Measurements from ENCODE around the gene CLCA1.

The CLCA1 gene

GRCh38 chr1:86504137-86504479, 35.4 kb downstream of the CLCA1 start:
- no peak for FAIRE-seq

- no peak for FAIRE-seq
Measured at GRCh38 chr1:86504895-86505563, 36.3 kb downstream of the CLCA1 start.

GRCh38 chr1:86505564-86505902, 36.8 kb downstream of the CLCA1 start:
- FAIRE-seq = no peak

GRCh38 chr1:86507935-86508582, 39.3 kb downstream of the CLCA1 start:
- FAIRE-seq = no peak

GRCh38 chr1:86508583-86508969, 39.8 kb downstream of the CLCA1 start:
- FAIRE-seq = no peak

GRCh38 chr1:86515597-86515996, 46.9 kb downstream of the CLCA1 start:
- no peak for FAIRE-seq

- no peak for FAIRE-seq
Measured at GRCh38 chr1:86516335-86516734, 47.6 kb downstream of the CLCA1 start.

GRCh38 chr1:86517336-86517735, 48.6 kb downstream of the CLCA1 start:
- no peak for FAIRE-seq

GRCh38 chr1:86520789-86521521, 52.2 kb downstream of the CLCA1 start:
- no peak for FAIRE-seq

GRCh38 chr1:86521522-86521891, 52.8 kb downstream of the CLCA1 start:
- FAIRE-seq = no peak

- FAIRE-seq = no peak
Measured at GRCh38 chr1:86522240-86522639, 53.5 kb downstream of the CLCA1 start.

GRCh38 chr1:86523670-86524354, 55.1 kb downstream of the CLCA1 start:
- FAIRE-seq = no peak

GRCh38 chr1:86527306-86527705, 58.6 kb downstream of the CLCA1 start:
- no peak for FAIRE-seq

- no peak for FAIRE-seq
Measured at GRCh38 chr1:86530211-86530845, 61.6 kb downstream of the CLCA1 start.

GRCh38 chr1:86537928-86538695, 69.4 kb downstream of the CLCA1 start:
- FAIRE-seq = no peak

GRCh38 chr1:86538775-86539174, 70.0 kb downstream of the CLCA1 start:
- no peak for FAIRE-seq

- no peak for FAIRE-seq
Measured at GRCh38 chr1:86541859-86542258, 73.1 kb downstream of the CLCA1 start.

- FAIRE-seq = no peak
Measured at GRCh38 chr1:86542631-86543030, 73.9 kb downstream of the CLCA1 start.

GRCh38 chr1:86546787-86547221, 78.1 kb downstream of the CLCA1 start, which contains the start of gene CLCA4:
Gene CLCA4 (plus strand): TSS chr1:86547078. CDS start chr1:86547120, 42 bp downstream.
- FAIRE-seq = no peak

- FAIRE-seq = no peak
Measured at GRCh38 chr1:86548839-86549238, 80.1 kb downstream of the CLCA1 start.

Data from TTC549 (cell line).